HFFc6 (cell line): ENCODE measurements around the gene TLE4. TPM values are rescaled to one million over a fixed set of nuclear protein-coding genes. Genes with fewer than 3 reads are reported as not detected.
A peak's percentile ranks its signal among the peaks of the same experiment; 100 is the strongest.

Experiments used
- DNase-seq: peaks from one replicate; pipeline ENCODE4 v3.0.0-alpha.2; 2018
- H3K27ac Mint-ChIP-seq: 2 replicates; pipeline ENCODE4 v1.8.0; 2020; ENCODE audit warnings: mild to moderate bottlenecking, mixed read lengths
- H3K27me3 Mint-ChIP-seq: 2 replicates; pipeline ENCODE4 v1.8.0; 2021; ENCODE audit warnings: mild to moderate bottlenecking, moderate library complexity, mixed read lengths; ENCODE audit not compliant: insufficient read depth
- H3K36me3 Mint-ChIP-seq: 2 replicates; pipeline ENCODE4 v1.8.0; 2021; ENCODE audit warnings: low read depth, mixed read lengths
- H3K4me1 Mint-ChIP-seq: 2 replicates; pipeline ENCODE4 v1.8.0; 2020; ENCODE audit warnings: low read depth, mixed read lengths
- H3K4me3 Mint-ChIP-seq: 2 replicates; pipeline ENCODE4 v1.8.0; 2020; ENCODE audit warnings: mild to moderate bottlenecking, moderate library complexity, mixed read lengths
- H3K9me3 Mint-ChIP-seq: 2 replicates; pipeline ENCODE4 v1.8.0; 2020; ENCODE audit warnings: mild to moderate bottlenecking, mixed read lengths
- CTCF ChIP-seq: fragments of 200-600 bp; sonication (generic); IDR thresholded peaks from 2 replicates; pipeline ENCODE4 v1.5.0; 2021; ENCODE audit warnings: antibody characterized with exemption, mild to moderate bottlenecking
- total RNA-seq, 6 experiments: library from RNA; stranded (reverse); fragmentation: NEBNext Ultra II Directional; extraction: Animal tissue kit (Norgen Biotek cat#: 25700); gene quantifications; 2 replicates in 1 of 6; 3 replicates in 5 of 6; pipeline ENCODE4 v1.2.3, GENCODE V29; 2021

Gene TLE4
- total RNA-seq, 6 experiments from 2014 or later: 126 to 186 (median 139) TPM

GRCh38 chr9:79756414-79756813 lies 184.6 kb downstream of the TLE4 start:
- Mint-ChIP-seq H3K4me1 (peaks cover 34% of the 10 kb centered on the region), H3K36me3 (no peaks in the 10 kb centered on the region), H3K27ac (no peak overlapping the region), H3K4me3 (no peak overlapping the region), H3K27me3 (peaks cover 4% of the 10 kb centered on the region), H3K9me3 (0 out of 2 replicates have a peak, but pooled peaks cover 10% of the 10 kb centered on the region)
- no peak for TF ChIP-seq CTCF
- no peak for DNase-seq

GRCh38 chr9:79757074-79757473 lies 185.3 kb downstream of the TLE4 start:
- no peak overlapping the region for H3K27ac Mint-ChIP-seq
- H3K27me3 Mint-ChIP-seq: peaks cover 4% of the 10 kb centered on the region
- H3K36me3 Mint-ChIP-seq: no peaks in the 10 kb centered on the region
- H3K4me3 Mint-ChIP-seq: no peak overlapping the region
- H3K9me3 Mint-ChIP-seq: 0 out of 2 replicates have a peak, but pooled peaks cover 5% of the 10 kb centered on the region
- no peak for TF ChIP-seq CTCF
- peaks cover 34% of the 10 kb centered on the region for H3K4me1 Mint-ChIP-seq
- no peak for DNase-seq

GRCh38 chr9:79757881-79758669 lies 186.3 kb downstream of the TLE4 start:
- H3K4me3 Mint-ChIP-seq: no peak overlapping the region
- TF ChIP-seq CTCF: peak; percentile 81
- no peaks in the 10 kb centered on the region for H3K36me3 Mint-ChIP-seq
- peaks cover 34% of the 10 kb centered on the region for H3K4me1 Mint-ChIP-seq
- H3K9me3 Mint-ChIP-seq: no peaks in the 10 kb centered on the region
- no peak overlapping the region for H3K27ac Mint-ChIP-seq
- peaks cover 4% of the 10 kb centered on the region for H3K27me3 Mint-ChIP-seq
- DNase-seq: no peak

- H3K9me3 Mint-ChIP-seq: no peaks in the 10 kb centered on the region
- H3K27me3 Mint-ChIP-seq: peaks cover 4% of the 10 kb centered on the region
- peak; percentile 46 for DNase-seq
- H3K4me1 Mint-ChIP-seq: peaks cover 45% of the 10 kb centered on the region
- H3K36me3 Mint-ChIP-seq: no peaks in the 10 kb centered on the region
- H3K27ac Mint-ChIP-seq: no peak overlapping the region
- no peak for TF ChIP-seq CTCF
- no peak overlapping the region for H3K4me3 Mint-ChIP-seq
These were observed 187.7 kb downstream of the TLE4 start for GRCh38 chr9:79759460-79759859.

GRCh38 chr9:79762070-79762469 lies 190.3 kb downstream of the TLE4 start:
- Mint-ChIP-seq H3K4me3 (no peak overlapping the region), H3K27ac (no peak overlapping the region), H3K27me3 (peaks cover 4% of the 10 kb centered on the region), H3K9me3 (no peaks in the 10 kb centered on the region), H3K4me1 (peaks cover 47% of the 10 kb centered on the region), H3K36me3 (no peaks in the 10 kb centered on the region)
- no peak for TF ChIP-seq CTCF
- no peak for DNase-seq
